SJSA1 (cell line): ENCODE data around the gene GPR161. TPM values are rescaled to one million over a fixed set of nuclear protein-coding genes. Genes with fewer than 3 reads are reported as not detected.
"Not testable (repeated sequence)": the region's sequence is repeated elsewhere in the genome, so short reads cannot be mapped to it uniquely, and the experiment has no call there.

Experiments used
- DNase-seq, 2 experiments: peaks; one replicate each; pipeline ENCODE4 v3.0.0-alpha.2; 2015 to 2020; ENCODE audit warnings: low spot score in 2 of 2, low read depth in 1 of 2
- H3K27ac ChIP-seq: fragments of 250-450 bp; sonication (Bioruptor Pico); 2 replicates; pipeline ENCODE4 v1.5.1; 2020; ENCODE audit warnings: mild to moderate bottlenecking, moderate library complexity
- H3K27me3 ChIP-seq: fragments of 250-450 bp; sonication (Bioruptor Pico); replicated peaks from 2 replicates; pipeline ENCODE4 v1.5.1; 2020; ENCODE audit warnings: mild to moderate bottlenecking, moderate library complexity
- H3K36me3 ChIP-seq: fragments of 250-450 bp; sonication (Bioruptor Pico); 2 replicates; pipeline ENCODE4 v1.5.1; 2020; ENCODE audit warnings: mild to moderate bottlenecking
- H3K4me1 ChIP-seq: fragments of 250-450 bp; sonication (Bioruptor Pico); replicated peaks from 2 replicates; pipeline ENCODE4 v1.6.1; 2021; ENCODE audit warnings: mild to moderate bottlenecking
- H3K4me3 ChIP-seq: fragments of 250-450 bp; sonication (Bioruptor Pico); 2 replicates; pipeline ENCODE4 v1.5.1; 2020; ENCODE audit warnings: mild to moderate bottlenecking
- H3K9me3 ChIP-seq: fragments of 250-450 bp; sonication (Bioruptor Pico); replicated peaks from 2 replicates; pipeline ENCODE4 v1.5.1; 2020; ENCODE audit warnings: mild to moderate bottlenecking
- total RNA-seq: library from RNA; depleted of rRNA; stranded (reverse); fragments of >200 nt; shearing (Covaris generic); gene quantifications from 2 replicates; pipeline ENCODE4 v1.2.3, GENCODE V29; 2014; rRNA removed

GPR161 gene, protein sequence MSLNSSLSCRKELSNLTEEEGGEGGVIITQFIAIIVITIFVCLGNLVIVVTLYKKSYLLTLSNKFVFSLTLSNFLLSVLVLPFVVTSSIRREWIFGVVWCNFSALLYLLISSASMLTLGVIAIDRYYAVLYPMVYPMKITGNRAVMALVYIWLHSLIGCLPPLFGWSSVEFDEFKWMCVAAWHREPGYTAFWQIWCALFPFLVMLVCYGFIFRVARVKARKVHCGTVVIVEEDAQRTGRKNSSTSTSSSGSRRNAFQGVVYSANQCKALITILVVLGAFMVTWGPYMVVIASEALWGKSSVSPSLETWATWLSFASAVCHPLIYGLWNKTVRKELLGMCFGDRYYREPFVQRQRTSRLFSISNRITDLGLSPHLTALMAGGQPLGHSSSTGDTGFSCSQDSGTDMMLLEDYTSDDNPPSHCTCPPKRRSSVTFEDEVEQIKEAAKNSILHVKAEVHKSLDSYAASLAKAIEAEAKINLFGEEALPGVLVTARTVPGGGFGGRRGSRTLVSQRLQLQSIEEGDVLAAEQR
- total RNA-seq: 9.6 and 9.8 TPM in 2 replicates

DNA sequence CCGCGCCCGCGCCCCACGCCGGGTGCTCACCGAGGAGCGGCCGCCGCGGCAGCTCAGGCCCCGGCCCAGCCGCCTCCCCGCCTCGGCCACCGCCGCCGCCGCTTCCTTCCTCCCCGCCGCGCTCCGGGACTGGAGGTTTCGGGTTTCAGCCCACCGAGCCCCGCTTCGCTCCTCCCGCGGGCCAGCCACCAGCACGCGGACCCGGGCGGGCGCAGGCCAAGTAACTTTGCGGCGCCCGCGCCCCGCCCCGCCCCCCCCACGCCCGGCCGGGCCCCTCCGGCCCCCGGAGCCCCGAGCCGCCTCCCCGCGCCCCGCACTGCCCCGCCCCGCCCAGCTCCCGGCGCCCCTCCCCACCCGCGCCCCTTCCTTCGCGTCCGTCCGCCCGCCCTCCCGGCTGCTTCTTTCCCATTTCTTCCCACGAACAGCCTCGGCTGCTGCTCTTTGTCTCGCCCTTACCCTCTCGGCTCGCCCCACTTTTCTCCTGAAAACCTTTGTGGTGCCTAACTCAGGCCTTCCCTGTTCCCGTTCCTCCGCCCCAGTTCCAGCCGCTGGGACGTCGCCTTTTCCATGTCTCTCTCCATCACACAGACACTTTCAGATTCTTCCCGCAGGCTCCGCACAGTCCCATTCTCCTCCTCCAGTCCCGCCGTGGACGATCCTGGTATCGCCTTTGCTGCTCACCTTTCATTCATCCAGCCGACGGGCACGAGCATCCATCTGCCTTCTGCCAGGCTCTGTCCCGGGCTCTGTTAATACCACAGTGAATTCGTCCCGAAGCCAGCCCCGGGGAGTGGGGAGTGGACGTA, at the start of gene GPR161:
Gene GPR161 (minus strand): TSS at position 222 of the 806 bp plus-strand sequence. CDS start 32,080 bp downstream, outside the sequence.
- Histone ChIP-seq H3K27me3 (no peaks in the 10 kb centered on the region), H3K27ac (peak within 1 kb of the TSS; percentile 21), H3K36me3 (peaks cover 7% of the 10 kb centered on the region; the same call in 1 of the 2 replicates), H3K4me3 (peak within 1 kb of the TSS; percentile 88), H3K9me3 (no peaks in the 10 kb centered on the region), H3K4me1 (peaks cover 28% of the 10 kb centered on the region)
- DNase-seq: peak; percentile 55 to 64

DNA sequence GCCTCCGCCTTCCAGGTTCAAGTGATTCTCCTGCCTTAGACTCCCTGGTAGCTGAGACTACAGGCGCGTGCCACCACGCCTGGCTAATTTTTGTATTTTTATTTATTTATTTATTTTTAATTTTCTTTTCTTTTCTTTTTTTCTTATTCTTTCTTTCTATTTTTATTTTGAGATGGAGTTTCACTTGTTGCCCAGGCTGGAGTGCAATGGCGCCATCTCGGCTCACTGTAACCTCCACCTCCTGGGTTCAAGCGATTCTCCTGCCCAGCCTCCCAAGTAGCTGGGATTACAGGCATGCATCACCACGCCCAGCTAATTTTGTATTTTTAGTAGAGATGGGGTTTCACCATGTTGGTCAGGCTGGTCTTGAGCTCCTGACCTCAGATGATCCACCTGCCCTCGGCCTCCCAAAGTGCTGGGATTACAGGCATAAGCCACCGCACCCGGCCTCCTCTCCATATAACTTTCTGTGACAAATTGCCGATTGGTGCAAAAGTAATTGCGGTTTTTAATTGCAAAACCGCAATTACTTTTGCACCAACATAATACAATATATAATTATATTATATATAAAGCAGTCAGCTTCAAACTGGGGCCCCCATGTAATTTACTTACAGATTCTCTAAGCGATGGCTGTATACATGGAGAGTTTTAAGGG, 44.5 kb upstream of the GPR161 start:
- H3K4me3 ChIP-seq, H3K27me3 ChIP-seq, H3K27ac ChIP-seq, DNase-seq, H3K9me3 ChIP-seq, H3K4me1 ChIP-seq: not testable (repeated sequence)
- H3K36me3 ChIP-seq: peaks cover 19% of the 10 kb centered on the region

DNA sequence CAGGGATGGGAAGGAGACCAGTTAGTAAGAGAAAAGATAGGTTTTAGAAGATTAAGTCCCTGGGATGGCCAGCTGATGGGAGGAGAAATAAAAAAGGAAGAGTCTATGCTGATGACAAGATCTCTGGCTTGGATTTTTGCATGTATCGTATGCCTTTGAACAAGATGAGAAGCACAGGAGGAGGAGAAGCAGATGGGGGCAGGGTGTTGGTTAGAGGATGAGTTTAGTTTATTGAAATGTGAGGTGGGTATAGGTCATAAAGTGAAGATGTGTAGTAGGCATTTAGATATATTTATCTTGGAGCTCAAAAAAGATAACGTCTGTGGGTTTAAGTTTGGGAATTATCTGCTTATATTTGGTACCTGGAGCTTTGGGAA, 43.4 kb upstream of the GPR161 start:
- no peak overlapping the region for H3K27ac ChIP-seq
- H3K4me1 ChIP-seq: 0 out of 2 replicates have a peak, but pooled peaks cover 3% of the 10 kb centered on the region
- peak overlapping the region; percentile 66 for H3K4me3 ChIP-seq
- no peaks in the 10 kb centered on the region for H3K27me3 ChIP-seq
- peaks cover 17% of the 10 kb centered on the region for H3K36me3 ChIP-seq
- no peak for DNase-seq
- no peaks in the 10 kb centered on the region for H3K9me3 ChIP-seq

DNA sequence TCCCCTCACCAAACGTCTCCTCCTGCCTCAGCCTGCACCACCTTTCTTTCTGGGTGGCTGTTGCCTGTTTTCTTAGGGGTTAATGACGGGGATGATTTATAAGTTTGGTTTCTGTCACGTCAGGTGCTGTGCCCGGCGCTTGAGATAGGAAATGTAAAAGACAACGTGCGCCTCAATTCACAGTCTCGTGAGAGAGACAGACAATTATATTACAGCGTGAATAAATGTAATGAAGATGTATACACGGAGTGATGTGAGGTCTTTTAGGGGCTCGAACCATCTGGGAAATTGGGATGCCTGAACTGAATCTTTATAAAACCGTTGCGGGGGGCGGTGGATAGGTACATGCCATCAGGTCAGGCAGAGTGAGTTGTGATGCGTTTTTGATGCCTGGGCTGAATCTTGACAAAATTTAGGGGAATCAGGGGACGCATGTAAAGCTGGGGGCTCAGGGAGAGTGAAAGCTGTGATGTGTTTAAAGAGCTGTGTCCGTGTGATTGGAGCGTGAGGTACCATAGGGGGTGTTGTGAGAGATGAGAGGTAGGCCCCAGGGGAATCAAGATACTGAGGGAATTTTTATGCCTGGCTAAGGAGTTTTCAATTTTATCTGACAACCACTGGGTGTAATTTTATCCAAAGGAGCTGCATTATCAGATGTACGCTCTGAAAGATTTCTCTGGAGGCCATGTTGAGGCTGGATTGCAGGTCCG, 42.9 kb upstream of the GPR161 start:
- peak overlapping the region; percentile 72 for H3K27ac ChIP-seq
- H3K9me3 ChIP-seq: no peaks in the 10 kb centered on the region
- H3K4me1 ChIP-seq: 0 out of 2 replicates have a peak, but pooled peaks cover 3% of the 10 kb centered on the region
- no peaks in the 10 kb centered on the region for H3K27me3 ChIP-seq
- H3K4me3 ChIP-seq: peak overlapping the region; percentile 66
- peaks cover 12% of the 10 kb centered on the region for H3K36me3 ChIP-seq
- no peak for DNase-seq

DNA sequence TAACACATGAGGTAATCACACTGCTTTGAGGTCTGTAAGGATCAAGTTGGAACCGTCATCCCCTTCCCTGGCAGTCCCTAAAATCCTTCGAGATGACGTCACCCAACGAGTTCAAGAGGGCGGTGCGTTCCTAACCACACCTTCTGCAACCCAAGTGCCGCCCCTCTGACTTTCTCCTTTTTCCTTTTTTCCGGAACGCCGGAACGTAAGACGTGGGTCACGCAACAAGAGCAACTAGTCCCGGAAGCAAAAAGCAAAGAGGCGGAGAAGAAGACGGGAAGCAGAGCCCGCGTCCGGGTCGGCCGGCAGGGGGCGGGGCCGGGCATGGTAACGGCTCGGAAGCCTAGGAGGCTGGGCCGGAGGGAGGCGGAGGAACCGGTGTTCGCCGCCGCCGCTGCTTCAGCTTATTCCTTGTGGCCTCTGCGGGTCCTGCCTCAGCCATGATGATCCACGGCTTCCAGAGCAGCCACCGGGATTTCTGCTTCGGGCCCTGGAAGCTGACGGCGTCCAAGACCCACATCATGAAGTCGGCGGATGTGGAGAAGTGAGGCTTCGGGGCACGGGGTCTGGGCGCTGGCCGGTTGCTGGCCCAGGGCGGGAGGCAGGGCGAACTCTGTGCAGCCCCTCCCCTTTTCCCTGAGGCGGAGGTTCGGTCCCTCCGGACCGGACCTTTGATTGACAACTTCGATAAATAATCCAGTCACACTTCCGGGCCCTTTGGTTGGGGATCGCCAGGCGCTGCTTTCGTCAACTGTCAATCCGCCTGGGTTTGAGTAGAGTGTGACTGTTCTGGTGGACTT, 42.1 kb upstream of the GPR161 start, which contains the start of gene TIPRL:
Gene TIPRL (plus strand): TSS at position 325 of the 800 bp plus-strand sequence. CDS start 116 bp downstream, at position 441.
- Histone ChIP-seq H3K4me1 (0 out of 2 replicates have a peak, but pooled peaks cover 3% of the 10 kb centered on the region), H3K4me3 (peak within 1 kb of the TSS; percentile 66), H3K27me3 (no peaks in the 10 kb centered on the region), H3K9me3 (no peaks in the 10 kb centered on the region), H3K27ac (peak within 1 kb of the TSS; percentile 72), H3K36me3 (peaks cover 8% of the 10 kb centered on the region)
- peak; percentile 96 to 98 for DNase-seq

DNA sequence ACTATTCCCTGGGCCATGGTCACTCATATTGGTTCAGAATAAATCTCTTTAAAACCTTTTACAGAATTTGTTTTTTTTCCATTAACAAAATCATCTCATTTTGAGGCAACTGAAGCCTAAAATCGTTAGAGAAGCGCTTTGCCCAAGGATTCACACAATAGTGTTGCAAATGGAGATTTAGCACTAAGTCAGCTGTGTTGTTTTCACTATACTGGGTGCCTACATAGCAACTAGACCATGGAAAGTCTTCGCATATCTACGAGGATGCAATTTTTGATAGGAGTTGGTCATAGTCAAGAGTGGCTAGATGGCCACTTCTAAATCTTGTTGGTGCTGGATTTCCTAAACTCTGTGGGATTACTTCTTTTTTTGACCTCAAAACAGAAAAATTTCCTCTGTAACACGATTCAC, 41.5 kb upstream of the GPR161 start:
- H3K4me1 ChIP-seq: 0 out of 2 replicates have a peak, but pooled peaks cover 3% of the 10 kb centered on the region
- H3K27ac ChIP-seq: peak overlapping the region; percentile 72
- H3K4me3 ChIP-seq: peak overlapping the region; percentile 66
- DNase-seq: no peak
- H3K36me3 ChIP-seq: peaks cover 6% of the 10 kb centered on the region; the same call in 1 of the 2 replicates
- no peaks in the 10 kb centered on the region for H3K9me3 ChIP-seq
- no peaks in the 10 kb centered on the region for H3K27me3 ChIP-seq

DNA sequence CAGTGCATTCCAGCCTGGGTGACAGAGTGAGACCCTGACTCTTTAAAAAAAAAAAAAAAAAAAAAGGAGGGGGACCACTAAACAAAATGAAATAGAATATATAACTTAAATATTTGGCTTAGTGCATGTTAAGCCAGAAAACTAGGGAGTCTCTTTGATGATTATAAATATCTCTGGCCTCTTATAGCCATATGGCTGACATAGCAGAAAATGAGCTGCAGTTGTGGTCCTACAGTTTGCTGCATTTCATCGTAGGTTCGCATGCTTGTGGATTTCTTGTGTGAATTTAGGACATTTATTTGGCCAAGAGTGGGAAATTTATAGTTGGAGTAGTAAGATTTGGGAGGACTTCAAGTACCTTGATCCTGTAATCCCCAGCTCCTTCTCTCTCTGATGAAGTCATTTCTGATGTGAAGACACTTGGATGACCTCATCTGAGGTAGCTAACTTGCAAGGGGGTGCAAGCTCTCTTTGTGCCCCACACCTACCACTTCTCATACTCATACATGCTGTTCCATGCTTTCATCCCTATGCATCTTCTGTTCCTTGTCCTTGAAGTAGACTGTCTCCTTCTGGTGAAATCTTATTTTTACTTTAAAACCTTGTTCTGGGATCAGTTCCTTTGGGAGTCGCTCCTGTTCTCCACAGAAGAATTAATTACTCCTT, 35.7 kb upstream of the GPR161 start:
- Histone ChIP-seq H3K27me3 (no peaks in the 10 kb centered on the region), H3K4me1 (no peaks in the 10 kb centered on the region), H3K4me3 (no peak overlapping the region), H3K36me3 (no peaks in the 10 kb centered on the region), H3K9me3 (no peaks in the 10 kb centered on the region), H3K27ac (no peak overlapping the region)
- no peak for DNase-seq

DNA sequence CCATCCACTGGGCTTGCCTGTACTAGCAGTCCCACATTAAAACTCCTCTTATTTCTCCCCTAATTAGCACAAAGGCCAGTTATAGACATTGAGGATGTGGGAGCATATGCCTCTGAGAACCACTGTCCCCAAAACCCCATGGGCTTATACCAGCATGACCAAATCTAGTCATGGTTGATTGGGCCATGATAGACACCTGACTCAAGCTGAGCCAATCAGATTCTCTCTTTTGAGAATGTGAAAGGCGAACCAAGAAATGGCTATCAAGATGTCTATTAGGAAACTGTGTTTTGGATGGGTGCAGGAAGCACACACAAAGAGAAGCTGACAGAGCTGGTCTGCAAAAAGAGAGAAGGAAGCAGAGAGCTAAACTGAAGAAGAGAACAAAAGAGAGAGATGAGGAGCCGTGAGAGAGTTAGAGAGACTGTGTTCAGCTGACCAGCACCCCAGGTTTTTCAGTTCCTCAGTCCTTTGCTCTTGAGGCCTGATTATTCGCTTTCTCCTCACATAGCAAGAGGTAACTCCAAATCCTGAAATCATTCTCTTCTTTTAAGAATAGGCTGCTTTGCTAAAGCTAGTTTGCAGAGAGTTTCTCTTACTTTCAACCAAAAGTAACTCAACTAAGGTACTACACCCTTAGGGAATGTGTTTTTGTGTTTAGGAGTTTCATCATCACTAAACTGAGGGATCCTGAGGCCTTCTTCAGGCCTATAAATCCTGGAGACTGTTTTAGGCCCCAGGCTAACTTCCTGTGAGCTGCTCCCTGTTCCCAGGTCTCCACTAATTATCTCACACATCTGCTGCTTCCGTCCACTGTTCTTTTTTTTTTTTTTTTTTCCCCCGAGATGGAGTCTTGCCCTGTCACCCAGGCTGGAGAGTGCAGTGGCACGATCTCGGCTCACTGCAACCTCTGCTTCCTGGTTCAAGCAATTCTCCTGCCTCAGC, 34.1 kb upstream of the GPR161 start:
- H3K27me3 ChIP-seq: no peaks in the 10 kb centered on the region
- no peak overlapping the region for H3K4me3 ChIP-seq
- DNase-seq: no peak

DNA sequence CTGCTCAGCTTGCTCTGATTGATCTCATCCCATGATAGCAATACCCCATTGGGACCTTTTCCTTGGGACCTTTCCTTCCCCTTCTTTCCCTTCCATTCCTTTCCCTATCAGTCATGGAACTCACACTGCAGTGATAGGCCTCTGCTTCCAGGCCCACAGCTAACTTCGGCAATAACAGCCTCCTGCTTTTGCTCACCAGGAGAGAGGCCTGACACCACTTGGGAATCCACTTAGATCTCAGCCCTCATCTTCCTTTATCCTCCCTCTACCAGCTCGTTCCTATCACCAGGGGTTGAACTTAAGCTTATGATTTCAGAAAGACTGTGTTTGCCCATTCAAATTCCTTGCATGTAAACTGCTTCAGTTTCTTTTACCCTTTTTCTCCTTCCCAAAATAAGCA, 31.1 kb upstream of the GPR161 start:
- Histone ChIP-seq H3K27me3 (no peaks in the 10 kb centered on the region), H3K4me3 (no peak overlapping the region), H3K27ac (no peak overlapping the region), H3K9me3 (no peaks in the 10 kb centered on the region), H3K36me3 (no peaks in the 10 kb centered on the region), H3K4me1 (no peaks in the 10 kb centered on the region)
- DNase-seq: no peak

More for the DNA sequence above, 34.1 kb upstream of the GPR161 start:
- H3K36me3 ChIP-seq: no peaks in the 10 kb centered on the region
- H3K27ac ChIP-seq: no peak overlapping the region
- H3K4me1 ChIP-seq: no peaks in the 10 kb centered on the region
- no peaks in the 10 kb centered on the region for H3K9me3 ChIP-seq

DNA sequence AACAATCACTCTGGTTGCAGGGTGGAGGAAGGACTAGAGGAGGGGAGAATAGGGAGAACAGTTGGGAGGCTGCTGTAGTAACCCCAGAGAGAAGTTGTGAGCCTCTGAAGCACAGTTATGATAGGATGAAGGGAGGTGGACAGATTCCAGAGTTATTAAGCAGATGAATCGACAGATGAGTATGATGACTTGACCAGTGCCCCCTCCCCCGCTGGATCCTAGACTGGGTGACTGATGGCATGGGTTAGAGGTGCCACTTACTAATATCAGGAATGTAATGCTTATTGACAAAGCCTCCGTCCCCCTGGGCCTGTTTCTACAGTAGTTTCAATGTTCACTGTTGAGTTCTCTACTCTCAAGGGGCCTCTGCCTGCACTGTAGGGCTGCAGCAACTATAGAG, 28.0 kb upstream of the GPR161 start:
- H3K4me3 ChIP-seq: no peak overlapping the region
- no peak overlapping the region for H3K27ac ChIP-seq
- no peaks in the 10 kb centered on the region for H3K27me3 ChIP-seq
- no peaks in the 10 kb centered on the region for H3K36me3 ChIP-seq
- DNase-seq: no peak
- H3K9me3 ChIP-seq: 0 out of 2 replicates have a peak, but pooled peaks cover 2% of the 10 kb centered on the region
- no peaks in the 10 kb centered on the region for H3K4me1 ChIP-seq

DNA sequence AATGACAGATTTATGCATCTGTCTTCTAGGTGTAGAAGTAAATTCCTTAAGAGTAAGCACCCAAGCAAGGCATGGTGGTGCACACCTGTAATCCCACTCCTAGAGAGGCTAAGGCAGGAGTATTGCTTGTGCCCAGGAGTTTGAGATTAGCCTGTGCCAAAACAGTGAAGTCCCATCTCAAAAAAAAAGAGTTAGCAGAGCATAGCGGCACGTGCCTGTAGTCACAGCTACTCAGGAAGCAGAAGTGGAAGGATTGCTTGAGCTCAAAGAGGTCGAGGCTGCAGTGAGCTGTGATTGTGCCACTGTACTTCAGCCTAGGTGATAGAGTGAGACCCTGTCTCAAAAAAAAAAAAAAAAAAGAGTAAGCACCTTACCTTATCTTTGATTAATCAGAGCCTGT, 26.9 kb upstream of the GPR161 start:
- no peak for DNase-seq
- no peak overlapping the region for H3K4me3 ChIP-seq
- H3K36me3 ChIP-seq: no peaks in the 10 kb centered on the region
- 0 out of 2 replicates have a peak, but pooled peaks cover 2% of the 10 kb centered on the region for H3K9me3 ChIP-seq
- no peak overlapping the region for H3K27ac ChIP-seq
- H3K27me3 ChIP-seq: no peaks in the 10 kb centered on the region
- H3K4me1 ChIP-seq: no peaks in the 10 kb centered on the region
